OCI-LY3 (cell line): ENCODE measurements around the gene CARNS1.

ENCODE experiments used
- H2AFZ ChIP-seq: fragments of 200-600, 300-600 bp; shearing (Covaris generic); 2 replicates; pipeline ENCODE4 v1.6.0; 2014; ENCODE audit warnings: antibody characterized with exemption, low read depth, low read length
- H3K27ac ChIP-seq: fragments of 200-600, 300-600 bp; sonication (generic); 2 replicates; pipeline ENCODE4 v1.5.1; 2014; ENCODE audit warnings: mild to moderate bottlenecking, low read length, moderate library complexity, mixed read lengths
- H3K27me3 ChIP-seq: fragments of 200-600, 300-600 bp; sonication (generic); 2 replicates; pipeline ENCODE4 v1.6.1; 2014; ENCODE audit warnings: low read depth, low read length, mixed read lengths
- H3K36me3 ChIP-seq: fragments of 200-600, 300-600 bp; sonication (generic); replicated peaks from 2 replicates; pipeline ENCODE3; 2014; ENCODE audit warnings: low read depth, low read length, mixed read lengths
- H3K4me1 ChIP-seq: fragments of 300-600, 200-600 bp; sonication (generic); 2 replicates; pipeline ENCODE4 v1.6.1; 2014; ENCODE audit warnings: low read length, mixed read lengths
- H3K4me2 ChIP-seq: fragments of 200-600, 300-600 bp; sonication (generic); 2 replicates; pipeline ENCODE4 v1.6.1; 2014; ENCODE audit warnings: low read length, mixed read lengths
- H3K4me3 ChIP-seq: fragments of 300-600, 200-600 bp; sonication (generic); 2 replicates; pipeline ENCODE4 v1.5.1; 2014; ENCODE audit warnings: antibody characterized with exemption, mild to moderate bottlenecking, low read length, moderate library complexity
- H3K79me2 ChIP-seq: fragments of 300-600, 200-600 bp; shearing (Covaris generic); 2 replicates; pipeline ENCODE4 v1.6.1; 2014; ENCODE audit warnings: mild to moderate bottlenecking, low read length, mixed read lengths
- H3K9ac ChIP-seq: fragments of 300-600, 200-600 bp; shearing (Covaris generic); 2 replicates; pipeline ENCODE4 v1.6.0; 2014; ENCODE audit warnings: mild to moderate bottlenecking, low read length, moderate library complexity
- H3K9me3 ChIP-seq: fragments of 200-600, 300-600 bp; shearing (Covaris generic); 2 replicates; pipeline ENCODE4 v1.6.1; 2014; ENCODE audit warnings: low read length, mixed read lengths; ENCODE audit not compliant: insufficient read depth
- H4K20me1 ChIP-seq: fragments of 200-600, 300-600 bp; sonication (generic); 2 replicates; pipeline ENCODE4 v1.6.1; 2016; ENCODE audit warnings: low read length, mixed read lengths; ENCODE audit not compliant: insufficient read depth
- EZH2phosphoT487 ChIP-seq: fragments of 200-600 bp; shearing (Covaris generic); IDR thresholded peaks from 2 replicates; pipeline ENCODE4 v1.6.1; 2018; ENCODE audit warnings: antibody characterized with exemption, mixed run types, low read depth
- TF ChIP-seq, protein P1 (sequence below): fragments of 200-600, 300-600 bp; sonication (generic); IDR thresholded peaks from 2 replicates; pipeline ENCODE4 v1.5.1; 2014; ENCODE audit warnings: antibody characterized with exemption, low read length, low read depth

The CARNS1 gene

GRCh38 chr11:67381244-67381972 is 34.1 kb upstream of the CARNS1 start:
- peak overlapping the region; percentile 61 for H2AFZ ChIP-seq

DNA sequence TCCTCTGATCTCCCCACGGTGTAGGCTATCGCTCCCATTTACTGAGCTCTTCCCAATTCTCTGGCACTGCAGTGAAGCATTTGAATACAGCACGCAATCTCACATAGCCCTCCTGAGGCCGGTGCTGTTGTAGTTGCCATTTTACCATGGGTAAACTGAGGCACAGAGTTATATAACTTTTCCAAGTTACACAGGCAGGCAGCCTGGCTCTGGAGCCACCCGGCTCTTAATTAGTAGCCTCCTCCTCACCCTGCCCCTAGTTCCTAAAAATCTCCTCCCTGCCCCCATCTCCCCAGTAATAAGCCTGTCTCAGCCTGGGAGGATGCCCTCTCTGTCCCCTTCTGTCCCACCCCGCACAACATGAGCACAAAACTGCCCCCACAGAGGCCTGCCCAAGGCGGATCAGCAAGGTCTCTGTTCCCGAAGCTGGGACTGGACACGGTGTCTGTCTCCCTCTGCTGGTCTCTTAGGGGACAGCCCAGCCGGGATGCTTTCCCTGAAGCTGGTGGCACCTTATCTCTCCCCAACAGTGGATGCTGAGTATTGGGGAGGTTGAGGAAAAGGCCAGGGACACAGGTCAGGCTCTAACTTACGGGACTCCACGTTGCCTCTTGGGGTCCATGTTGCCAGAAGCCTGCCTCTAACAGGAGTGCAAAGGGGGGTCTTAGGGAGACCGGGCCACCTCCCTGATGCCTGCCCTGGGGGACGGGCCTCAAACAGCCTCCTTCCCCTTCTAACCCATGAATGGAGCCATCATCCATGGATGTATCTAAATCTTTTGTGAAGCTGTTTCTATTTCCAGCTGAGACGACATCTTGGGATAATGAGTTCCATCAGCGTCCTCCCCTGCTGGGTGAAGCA is 33.0 kb upstream of the CARNS1 start:
- Histone ChIP-seq H3K9ac (peak overlapping the region; percentile 12; the same call in 1 of the 2 replicates), H3K79me2 (no peaks in the 10 kb centered on the region), H4K20me1 (no peaks in the 10 kb centered on the region), H3K4me2 (peak overlapping the region; percentile 35), H3K36me3 (no peaks in the 10 kb centered on the region), H3K4me3 (no peak overlapping the region), H3K27ac (no peak overlapping the region), H3K4me1 (peaks cover 30% of the 10 kb centered on the region), H3K9me3 (no peaks in the 10 kb centered on the region), H3K27me3 (peaks cover 18% of the 10 kb centered on the region), H2AFZ (peak overlapping the region; percentile 10; the same call in 1 of the 2 replicates)
- TF ChIP-seq, protein P1, sequence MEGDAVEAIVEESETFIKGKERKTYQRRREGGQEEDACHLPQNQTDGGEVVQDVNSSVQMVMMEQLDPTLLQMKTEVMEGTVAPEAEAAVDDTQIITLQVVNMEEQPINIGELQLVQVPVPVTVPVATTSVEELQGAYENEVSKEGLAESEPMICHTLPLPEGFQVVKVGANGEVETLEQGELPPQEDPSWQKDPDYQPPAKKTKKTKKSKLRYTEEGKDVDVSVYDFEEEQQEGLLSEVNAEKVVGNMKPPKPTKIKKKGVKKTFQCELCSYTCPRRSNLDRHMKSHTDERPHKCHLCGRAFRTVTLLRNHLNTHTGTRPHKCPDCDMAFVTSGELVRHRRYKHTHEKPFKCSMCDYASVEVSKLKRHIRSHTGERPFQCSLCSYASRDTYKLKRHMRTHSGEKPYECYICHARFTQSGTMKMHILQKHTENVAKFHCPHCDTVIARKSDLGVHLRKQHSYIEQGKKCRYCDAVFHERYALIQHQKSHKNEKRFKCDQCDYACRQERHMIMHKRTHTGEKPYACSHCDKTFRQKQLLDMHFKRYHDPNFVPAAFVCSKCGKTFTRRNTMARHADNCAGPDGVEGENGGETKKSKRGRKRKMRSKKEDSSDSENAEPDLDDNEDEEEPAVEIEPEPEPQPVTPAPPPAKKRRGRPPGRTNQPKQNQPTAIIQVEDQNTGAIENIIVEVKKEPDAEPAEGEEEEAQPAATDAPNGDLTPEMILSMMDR = peak; percentile 99
- no peak for TF ChIP-seq EZH2phosphoT487

More at GRCh38 chr11:67381244-67381972, 34.1 kb upstream of the CARNS1 start:
- TF ChIP-seq, protein P1 = peak; percentile 21; the same call in 1 of the 2 replicates
- TF ChIP-seq EZH2phosphoT487 = no peak
- Histone ChIP-seq H3K36me3 (no peaks in the 10 kb centered on the region), H3K4me3 (peak overlapping the region; percentile 61), H3K9me3 (no peaks in the 10 kb centered on the region), H3K79me2 (no peaks in the 10 kb centered on the region), H4K20me1 (no peaks in the 10 kb centered on the region), H3K4me2 (peak overlapping the region; percentile 67), H3K4me1 (peaks cover 21% of the 10 kb centered on the region), H3K9ac (peak overlapping the region; percentile 69), H3K27ac (peak overlapping the region; percentile 76), H3K27me3 (peaks cover 25% of the 10 kb centered on the region)

GRCh38 chr11:67384851-67385366 is 30.6 kb upstream of the CARNS1 start:
- no peaks in the 10 kb centered on the region for H4K20me1 ChIP-seq

More at GRCh38 chr11:67384851-67385366, 30.6 kb upstream of the CARNS1 start:
- Histone ChIP-seq H3K4me3 (no peak overlapping the region), H3K27me3 (peaks cover 18% of the 10 kb centered on the region), H2AFZ (no peak overlapping the region), H3K4me1 (peaks cover 30% of the 10 kb centered on the region), H3K9me3 (no peaks in the 10 kb centered on the region), H3K27ac (no peak overlapping the region), H3K79me2 (no peaks in the 10 kb centered on the region), H3K9ac (no peak overlapping the region), H3K4me2 (no peak overlapping the region), H3K36me3 (no peaks in the 10 kb centered on the region)
- TF ChIP-seq, protein P1 = no peak
- TF ChIP-seq EZH2phosphoT487 = no peak
